Prostate gland (tissue), 2 donors: ENCODE measurements around the gene AKAP8. TPM values are rescaled to one million over a fixed set of nuclear protein-coding genes. Genes with fewer than 3 reads are reported as not detected.

ENCODE experiments used
- DNase-seq: peaks from one replicate; pipeline ENCODE4 v3.0.0-alpha.2; 2019; ENCODE audit warnings: low spot score
- H3K27ac ChIP-seq, 2 donors: fragments of 200-600 bp; sonication (generic); 2 replicates each; pipeline ENCODE4 v1.5.1; 2017 to 2019
- H3K27me3 ChIP-seq: fragments of 200-600 bp; sonication (generic); replicated peaks from 2 replicates; pipeline ENCODE4 v1.5.1; 2019; ENCODE audit not compliant: insufficient read depth
- H3K36me3 ChIP-seq, 2 donors: fragments of 200-600 bp; sonication (generic); 1 replicate in 1 of 2; 2 replicates in 1 of 2; pipeline versions ENCODE4 v1.5.1 to v1.8.1; 2017 to 2019
- H3K4me1 ChIP-seq: fragments of 200-600 bp; sonication (generic); replicated peaks from 2 replicates; pipeline ENCODE4 v1.5.1; 2019
- H3K4me3 ChIP-seq, 2 donors: fragments of 200-600 bp; sonication (generic); 2 replicates each; pipeline ENCODE4 v1.5.1; 2017 to 2019
- H3K9me3 ChIP-seq: fragments of 200-600 bp; sonication (generic); 2 replicates; pipeline ENCODE4 v1.5.1; 2017
- POLR2A ChIP-seq: fragments of 450-650 bp; IDR thresholded peaks from one replicate; pipeline ENCODE4 v1.6.1; 2016; ENCODE audit warnings: antibody characterized with exemption, mild to moderate bottlenecking
- POLR2AphosphoS5 ChIP-seq: sonication (generic); formaldehyde crosslinking; IDR thresholded peaks from one replicate; pipeline ENCODE4 v1.6.1; 2017; ENCODE audit warnings: antibody characterized with exemption
- WGBS: methylation state at CpG from one replicate; pipeline ENCODE4 v1.1.5; 2018; 5-methylcytosine and 5-hydroxymethylcytosine counted together
- intact Hi-C: fragments of 100-400 bp; cut with DNase I; formaldehyde crosslinking; loops from one replicate; pipeline ENCODE4 v1.14.2; 2022
- total RNA-seq, 2 donors: library from RNA; depleted of rRNA; stranded (reverse); fragments of >200 nt; gene quantifications; one replicate each; pipeline ENCODE4 v1.1.0, GENCODE V29; 2016
- TF ChIP-seq, protein P1 (sequence below), 4 experiments: fragments of 200-600 bp in 2 of 4; fragments of 450-650 bp in 2 of 4; sonication (generic) in 2 of 4; IDR thresholded peaks; 1 replicate in 3 of 4; 2 replicates in 1 of 4; pipeline ENCODE4 v1.5.1; 2016 to 2019; ENCODE audit warnings: antibody characterized with exemption in 4 of 4, mild to moderate bottlenecking in 2 of 4, moderate library complexity in 2 of 4

AKAP8 gene
- total RNA-seq, 2 donors from 2014 or later = 30.3 to 34.2 TPM

DNA sequence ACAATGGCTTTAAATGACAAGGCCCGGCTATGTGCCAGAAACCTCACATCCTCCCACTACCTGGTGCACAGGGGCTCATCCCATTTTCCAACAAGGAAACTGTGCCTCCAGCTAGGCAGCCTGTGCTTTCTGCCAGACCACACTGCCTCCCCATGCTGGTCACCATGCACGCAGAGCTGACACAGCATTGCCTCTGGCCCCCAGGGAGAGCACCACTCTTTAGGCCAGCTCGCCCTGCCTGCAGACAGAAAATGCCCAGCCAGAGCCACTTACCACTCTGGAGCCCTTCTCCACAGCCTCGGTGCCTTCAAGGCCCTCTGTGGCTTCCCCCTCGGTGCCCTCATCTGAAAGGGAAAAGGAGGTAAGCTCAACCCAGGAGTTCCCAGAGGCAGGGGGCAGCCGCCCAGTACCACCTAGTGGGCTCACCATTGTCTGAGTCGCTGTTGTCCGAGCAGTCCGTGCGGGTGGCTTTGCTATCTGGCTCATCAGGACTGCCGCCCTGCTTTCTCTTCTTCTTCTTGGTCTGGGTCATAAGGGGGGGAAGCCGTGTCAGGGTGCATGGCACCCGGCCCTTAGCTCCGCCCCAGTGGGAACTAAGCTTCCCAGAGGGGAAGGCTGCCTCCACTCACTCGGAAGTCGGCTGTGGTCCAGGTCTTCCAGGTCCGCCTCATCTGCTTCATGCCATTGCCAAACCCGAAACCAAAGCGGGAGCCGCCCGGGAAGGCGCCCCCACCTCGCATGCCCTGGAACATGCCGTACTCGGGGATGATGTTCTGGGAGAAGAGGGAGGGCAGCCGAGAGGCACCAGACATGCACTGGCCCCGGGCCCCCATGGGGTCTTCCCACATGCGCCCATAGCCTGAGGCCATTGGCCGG is 21.2 kb upstream of the AKAP8 start:
- no peaks in the 10 kb centered on the region for H3K27me3 ChIP-seq
- no peak for DNase-seq
- H3K4me1 ChIP-seq = no peaks in the 10 kb centered on the region
- H3K27ac ChIP-seq = peak overlapping the region in 1 of 2 donors; percentile 37
- peaks cover 13 to 43% of the 10 kb centered on the region in 2 donors for H3K36me3 ChIP-seq
- intact Hi-C loops = no loop called here
- TF ChIP-seq POLR2A (no peak), POLR2AphosphoS5 (no peak)
- TF ChIP-seq, protein P1, sequence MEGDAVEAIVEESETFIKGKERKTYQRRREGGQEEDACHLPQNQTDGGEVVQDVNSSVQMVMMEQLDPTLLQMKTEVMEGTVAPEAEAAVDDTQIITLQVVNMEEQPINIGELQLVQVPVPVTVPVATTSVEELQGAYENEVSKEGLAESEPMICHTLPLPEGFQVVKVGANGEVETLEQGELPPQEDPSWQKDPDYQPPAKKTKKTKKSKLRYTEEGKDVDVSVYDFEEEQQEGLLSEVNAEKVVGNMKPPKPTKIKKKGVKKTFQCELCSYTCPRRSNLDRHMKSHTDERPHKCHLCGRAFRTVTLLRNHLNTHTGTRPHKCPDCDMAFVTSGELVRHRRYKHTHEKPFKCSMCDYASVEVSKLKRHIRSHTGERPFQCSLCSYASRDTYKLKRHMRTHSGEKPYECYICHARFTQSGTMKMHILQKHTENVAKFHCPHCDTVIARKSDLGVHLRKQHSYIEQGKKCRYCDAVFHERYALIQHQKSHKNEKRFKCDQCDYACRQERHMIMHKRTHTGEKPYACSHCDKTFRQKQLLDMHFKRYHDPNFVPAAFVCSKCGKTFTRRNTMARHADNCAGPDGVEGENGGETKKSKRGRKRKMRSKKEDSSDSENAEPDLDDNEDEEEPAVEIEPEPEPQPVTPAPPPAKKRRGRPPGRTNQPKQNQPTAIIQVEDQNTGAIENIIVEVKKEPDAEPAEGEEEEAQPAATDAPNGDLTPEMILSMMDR (IDR thresholded peaks at IDR 0.05) = no peak
- 82% methylated on average over 24 of the region's 29 CpGs for WGBS
- H3K4me3 ChIP-seq = no peak overlapping the region
- no peaks in the 10 kb centered on the region for H3K9me3 ChIP-seq

DNA sequence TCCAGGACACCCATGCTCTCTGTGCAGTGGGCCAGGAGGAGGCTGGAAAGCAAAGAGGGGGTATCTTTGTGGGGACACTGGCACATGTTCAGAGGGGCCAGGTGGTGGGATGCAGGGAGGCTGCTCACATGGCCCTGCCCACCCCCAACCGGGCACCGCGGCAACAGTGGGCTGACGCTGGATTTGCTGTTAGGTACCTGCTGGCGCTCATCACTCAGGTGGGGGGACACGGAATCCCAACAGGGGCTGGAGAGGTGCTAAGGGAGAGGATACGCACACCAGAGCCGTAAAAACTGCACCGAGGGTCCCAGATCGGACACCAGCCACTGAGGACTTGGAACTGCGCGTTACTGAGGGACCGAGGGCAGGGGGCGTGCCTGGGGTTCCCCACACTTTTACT is 20.0 kb upstream of the AKAP8 start:
- H3K36me3 ChIP-seq = peaks cover 13 to 43% of the 10 kb centered on the region in 2 donors
- no peak overlapping the region for H3K27ac ChIP-seq
- DNase-seq = no peak
- 96% methylated on average over 14 of the region's 14 CpGs for WGBS
- no peaks in the 10 kb centered on the region for H3K4me1 ChIP-seq
- TF ChIP-seq POLR2AphosphoS5 = no peak
- TF ChIP-seq POLR2A = no peak
- TF ChIP-seq, protein P1 (IDR thresholded peaks at IDR 0.05) = no peak
- no peak overlapping the region for H3K4me3 ChIP-seq
- H3K9me3 ChIP-seq = no peaks in the 10 kb centered on the region
- no peaks in the 10 kb centered on the region for H3K27me3 ChIP-seq
- intact Hi-C loops = no loop called here

DNA sequence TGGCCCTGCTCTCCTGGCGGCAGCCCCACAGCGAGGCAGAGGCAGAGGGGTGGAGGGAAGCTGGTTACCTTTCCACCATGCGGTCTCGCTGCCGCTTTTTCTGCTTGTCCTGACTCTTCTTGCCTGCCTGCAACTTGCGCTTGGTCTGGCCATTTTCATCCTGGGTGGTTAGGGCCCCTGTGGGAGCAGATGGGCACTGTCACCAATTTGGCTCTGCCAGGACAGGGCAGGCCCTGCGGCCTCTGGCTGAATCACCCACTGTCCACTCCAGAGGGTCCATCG is 19.6 kb upstream of the AKAP8 start:
- WGBS = 90% methylated on average over 8 of the region's 8 CpGs

DNA sequence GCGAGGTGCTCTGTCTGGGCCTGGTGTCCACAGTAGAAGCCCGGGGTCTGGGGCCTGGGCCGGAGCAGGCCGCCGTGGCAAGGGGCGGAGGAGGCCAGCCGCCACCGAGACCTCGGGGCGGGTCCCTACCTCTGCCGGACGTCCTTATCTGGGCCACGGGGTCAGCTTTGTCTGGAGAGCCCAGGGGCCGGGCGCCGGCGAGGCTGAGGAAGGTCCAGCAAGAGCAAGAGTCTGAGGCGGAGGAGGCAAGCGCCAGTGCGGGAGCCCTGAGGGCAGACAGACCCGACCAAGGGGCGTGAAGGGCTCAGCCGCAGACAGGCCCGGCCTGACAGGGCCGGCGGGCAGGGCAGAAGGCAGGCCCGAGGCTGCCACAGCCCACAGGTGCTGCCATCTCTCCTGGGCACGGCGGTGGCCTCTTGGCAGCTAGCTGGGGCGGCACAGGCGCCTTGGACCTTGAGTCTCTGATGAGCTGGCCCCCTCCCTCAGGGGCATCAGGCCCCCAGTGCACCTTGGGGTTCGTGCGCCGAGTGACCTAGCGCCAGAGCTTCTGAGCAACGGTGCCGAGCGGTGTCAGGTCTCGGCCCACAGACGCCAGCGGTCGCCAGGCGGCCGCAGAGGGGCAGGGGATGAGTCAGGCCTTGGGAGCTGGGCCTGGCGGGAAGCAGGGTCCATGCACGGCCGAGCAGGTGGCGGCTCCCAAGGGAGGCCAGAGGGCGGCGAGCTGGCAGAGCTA is 19.1 kb upstream of the AKAP8 start:
- H3K27ac ChIP-seq = no peak overlapping the region
- TF ChIP-seq, protein P1 (IDR thresholded peaks at IDR 0.05) = no peak
- TF ChIP-seq POLR2A (no peak), POLR2AphosphoS5 (no peak)
- no peak for DNase-seq
- peaks cover 13 to 43% of the 10 kb centered on the region in 2 donors for H3K36me3 ChIP-seq
- H3K27me3 ChIP-seq = no peaks in the 10 kb centered on the region
- no peaks in the 10 kb centered on the region for H3K9me3 ChIP-seq
- H3K4me3 ChIP-seq = no peak overlapping the region
- no peaks in the 10 kb centered on the region for H3K4me1 ChIP-seq
- WGBS = 90% methylated on average over 48 of the region's 50 CpGs
- intact Hi-C loops = no loop called here

More for the DNA sequence above, 19.6 kb upstream of the AKAP8 start:
- no peak overlapping the region for H3K4me3 ChIP-seq
- no peak for DNase-seq
- no peak for TF ChIP-seq POLR2AphosphoS5
- TF ChIP-seq, protein P1 (IDR thresholded peaks at IDR 0.05) = no peak
- no peak for TF ChIP-seq POLR2A
- no peaks in the 10 kb centered on the region for H3K27me3 ChIP-seq
- intact Hi-C loops = no loop called here
- H3K4me1 ChIP-seq = no peaks in the 10 kb centered on the region
- no peaks in the 10 kb centered on the region for H3K9me3 ChIP-seq
- peaks cover 13 to 43% of the 10 kb centered on the region in 2 donors for H3K36me3 ChIP-seq
- H3K27ac ChIP-seq = no peak overlapping the region
